Endothelial cell of umbilical vein (primary cell): ENCODE results near the gene LPP. TPM values are rescaled to one million over a fixed set of nuclear protein-coding genes. Genes with fewer than 3 reads are reported as not detected.

ENCODE experiments used
- BruUV-seq: library from RNA; stranded (reverse); fragments of 400-500 nt; replicated peaks from 2 replicates; lab custom pipeline; 2021; lab: Mats Ljungman, UMichigan
- CTCF ChIA-PET: fragments of 300-600, 350-600 bp; sonication (Branson Sonifier 250); formaldehyde crosslinking; loops from one replicate; lab custom pipeline; 2021; ENCODE audit warnings: antibody characterized with exemption, inconsistent platforms; lab: Charles Lee
- POLR2A ChIA-PET: fragments of 300-600, 350-600 bp; sonication (Branson Sonifier 250); formaldehyde crosslinking; loops from one replicate; lab custom pipeline; 2021; ENCODE audit warnings: antibody characterized with exemption, inconsistent platforms; lab: Charles Lee
- DNase-seq: peaks from one replicate; pipeline ENCODE4 v3.0.0-alpha.2; 2011; ENCODE audit warnings: low read depth, low spot score
- FAIRE-seq: peaks from 2 replicates; lab custom pipeline; 2011; peaks lifted over from hg19 to GRCh38; lab: Jason Lieb, UNC
- H2AFZ ChIP-seq: 2 replicates; pipeline ENCODE4 v1.6.0; 2012; ENCODE audit warnings: low read depth, low read length, control low read depth, inconsistent platforms
- H3K27ac ChIP-seq: 2 replicates; pipeline ENCODE4 v1.5.1; 2011; ENCODE audit warnings: low read depth, mild to moderate bottlenecking, control low read depth, low read length, moderate library complexity; ENCODE audit not compliant: insufficient read depth
- H3K27me3 ChIP-seq, 2 experiments: 2 replicates each; pipeline versions ENCODE4 v1.6.0 to v1.6.1; 2011; ENCODE audit warnings: low read length in 2 of 2, mixed read lengths in 1 of 2; ENCODE audit not compliant: control insufficient read depth in 2 of 2, insufficient read depth in 2 of 2
- H3K36me3 ChIP-seq, 2 experiments: 2 replicates in 1 of 2; 3 replicates in 1 of 2; pipeline ENCODE4 v1.5.1; 2011; ENCODE audit warnings: low read length in 2 of 2, mild to moderate bottlenecking in 1 of 2, moderate library complexity in 1 of 2; ENCODE audit not compliant: control insufficient read depth in 2 of 2, insufficient read depth in 2 of 2; ENCODE audit errors: extremely low read depth in 1 of 2
- H3K4me1 ChIP-seq: 3 replicates; pipeline ENCODE4 v1.5.1; 2011; ENCODE audit warnings: mild to moderate bottlenecking, low read length; ENCODE audit not compliant: control insufficient read depth, insufficient read depth; ENCODE audit errors: extremely low read depth
- H3K4me2 ChIP-seq: 2 replicates; pipeline ENCODE4 v1.6.1; 2011; ENCODE audit warnings: low read length, control low read depth, mixed read lengths; ENCODE audit not compliant: insufficient read depth
- H3K4me3 ChIP-seq, 3 experiments: fragments of 200-600 bp in 1 of 3; sonication (generic), shearing (Covaris generic) in 1 of 3; replicated peaks in 1 of 3; 2 replicates each; pipeline ENCODE4 v1.5.1; 2011 to 2016; ENCODE audit warnings: control low read depth in 3 of 3, low read length in 3 of 3, mild to moderate bottlenecking in 2 of 3, inconsistent platforms in 1 of 3, low read depth in 1 of 3, moderate library complexity in 1 of 3; ENCODE audit not compliant: insufficient read depth in 1 of 3
- H3K79me2 ChIP-seq: 2 replicates; pipeline ENCODE4 v1.6.0; 2012; ENCODE audit warnings: low read length, inconsistent platforms; ENCODE audit not compliant: control insufficient read depth, insufficient read depth
- H3K9ac ChIP-seq: replicated peaks from 2 replicates; pipeline ENCODE3; 2011; ENCODE audit warnings: low read length, control low read depth; ENCODE audit not compliant: insufficient read depth; ENCODE audit errors: extremely low read depth
- H3K9me1 ChIP-seq: replicated peaks from 3 replicates; pipeline ENCODE4 v1.6.0; 2011; ENCODE audit warnings: mild to moderate bottlenecking, low read length; ENCODE audit not compliant: control insufficient read depth, insufficient read depth; ENCODE audit errors: extremely low read depth
- H3K9me3 ChIP-seq: replicated peaks from 2 replicates; pipeline ENCODE4 v1.5.1; 2012; ENCODE audit warnings: low read length, inconsistent platforms; ENCODE audit not compliant: control insufficient read depth, insufficient read depth
- H4K20me1 ChIP-seq: replicated peaks from 2 replicates; pipeline ENCODE3; 2011; ENCODE audit warnings: mild to moderate bottlenecking, low read length; ENCODE audit not compliant: control insufficient read depth, insufficient read depth; ENCODE audit errors: extremely low read depth
- EZH2 ChIP-seq: IDR thresholded peaks from 2 replicates; pipeline ENCODE4 v1.6.1; 2012; ENCODE audit warnings: borderline replicate concordance, low read depth, mild to moderate bottlenecking, moderate library complexity, low read length, inconsistent platforms; ENCODE audit not compliant: severe bottlenecking
- FOS ChIP-seq: IDR thresholded peaks from 2 replicates; pipeline ENCODE4 v1.6.1; 2011; ENCODE audit warnings: mild to moderate bottlenecking, low read length, moderate library complexity, borderline replicate concordance; ENCODE audit not compliant: insufficient read depth
- GATA2 ChIP-seq: IDR thresholded peaks from 2 replicates; pipeline ENCODE4 v1.7.0; 2011; ENCODE audit warnings: low read depth, mild to moderate bottlenecking, moderate library complexity, mixed read lengths, low read length; ENCODE audit not compliant: insufficient read length, insufficient read depth
- JUN ChIP-seq: IDR thresholded peaks from 2 replicates; pipeline ENCODE4 v1.6.1; 2011; ENCODE audit warnings: borderline replicate concordance, low read depth; ENCODE audit not compliant: insufficient read length, insufficient read depth
- MAX ChIP-seq: IDR thresholded peaks from 2 replicates; pipeline ENCODE4 v1.6.1; 2011; ENCODE audit not compliant: insufficient read depth, insufficient read length
- MYC ChIP-seq: IDR thresholded peaks from one replicate; pipeline ENCODE4 v1.6.1; 2011; ENCODE audit warnings: mild to moderate bottlenecking, low read depth, low read length
- POLR2AphosphoS5 ChIP-seq: IDR thresholded peaks from 2 replicates; pipeline ENCODE4 v1.6.1; 2012; ENCODE audit warnings: low read depth, mild to moderate bottlenecking, control low read depth, low read length, moderate library complexity; ENCODE audit not compliant: insufficient read depth
- dilution Hi-C: fragments of 300-500 bp; cut with MboI; formaldehyde crosslinking; loops from one replicate; pipeline ENCODE4 v1.15.0; 2019; ENCODE audit warnings: low sequenced_read_pairs; ENCODE audit not compliant: extremely low pct_ligation_motif_present
- intact Hi-C: fragments of 100-400 bp; cut with micrococcal nuclease; formaldehyde crosslinking; loops from one replicate; pipeline ENCODE4 v1.10.0; 2022
- polyA plus RNA-seq, 4 experiments: library from polyadenylated mRNA; depleted of rRNA in 3 of 4; stranded (reverse) in 3 of 4; unstranded in 1 of 4; fragments of >200 nt; gene quantifications; 2 replicates each; pipeline versions ENCODE4 v1.2.1 to v1.2.3, GENCODE V29; 2011 to 2012; ENCODE audit warnings: missing spikeins in 1 of 4
- total RNA-seq: library from RNA; stranded (reverse); gene quantifications from 2 replicates; pipeline ENCODE4 v1.2.3, GENCODE V29; 2021
- TF ChIP-seq, protein P1 (sequence below), 2 donors: IDR thresholded peaks; 1 replicate in 1 of 2; 2 replicates in 1 of 2; pipeline ENCODE4 v1.5.1; 2011; ENCODE audit warnings: low read length in 2 of 2, mild to moderate bottlenecking in 2 of 2, moderate library complexity in 2 of 2, control low read depth in 1 of 2, inconsistent platforms in 1 of 2, low read depth in 1 of 2; ENCODE audit not compliant: insufficient read depth in 1 of 2; ENCODE audit errors: extremely low read depth in 1 of 2

The LPP gene
- total and polyA plus RNA-seq, 2 donors (not counting 3 experiments of a cell fraction or from before 2014, with no cell fraction given), result 16.9 to 153 TPM

DNA sequence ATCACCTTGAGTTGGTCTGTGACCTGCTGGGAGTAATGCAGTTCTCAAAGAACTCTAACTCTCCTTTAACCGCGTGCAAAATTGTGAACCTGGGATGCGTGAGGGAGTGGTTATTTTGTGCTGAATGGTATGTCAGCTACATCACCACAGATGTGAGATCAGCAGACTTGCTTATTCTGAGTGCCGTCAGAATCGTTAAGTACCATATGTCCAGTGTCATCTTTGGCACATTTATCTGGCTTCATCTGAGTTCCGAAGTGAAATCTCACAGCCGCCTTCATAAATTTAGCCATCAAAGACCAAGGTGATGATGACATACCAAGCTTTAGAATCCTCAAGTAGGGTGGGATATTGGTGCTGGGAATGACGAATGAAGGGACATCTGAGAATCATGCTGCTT lies 670.6 kb downstream of the LPP start:
- Histone ChIP-seq H3K27ac (no peak overlapping the region), H3K4me1 (no peaks in the 10 kb centered on the region), H3K4me3 (no peak overlapping the region), H3K36me3 (no peaks in the 10 kb centered on the region), H3K79me2 (no peaks in the 10 kb centered on the region), H3K9ac (no peak overlapping the region), H3K4me2 (no peak overlapping the region), H3K9me3 (no peaks in the 10 kb centered on the region), H4K20me1 (no peaks in the 10 kb centered on the region), H3K9me1 (no peaks in the 10 kb centered on the region), H3K27me3 (no peaks in the 10 kb centered on the region), H2AFZ (no peak overlapping the region)
- TF ChIP-seq MAX (no peak), FOS (no peak), JUN (no peak)
- ChIA-PET CTCF (interaction anchor here (1.0 to 1.2 kb wide), 2 partner anchors 9 to 16 kb away, joined by 3 read pairs; no protein-coding TSS in a partner anchor), POLR2A (no interaction called here)
- BruUV-seq, result no TSS peak
- DNase-seq (no peak), FAIRE-seq (no peak)
- intact Hi-C loops, result no loop called here
- dilution Hi-C loops, result no loop called here

DNA sequence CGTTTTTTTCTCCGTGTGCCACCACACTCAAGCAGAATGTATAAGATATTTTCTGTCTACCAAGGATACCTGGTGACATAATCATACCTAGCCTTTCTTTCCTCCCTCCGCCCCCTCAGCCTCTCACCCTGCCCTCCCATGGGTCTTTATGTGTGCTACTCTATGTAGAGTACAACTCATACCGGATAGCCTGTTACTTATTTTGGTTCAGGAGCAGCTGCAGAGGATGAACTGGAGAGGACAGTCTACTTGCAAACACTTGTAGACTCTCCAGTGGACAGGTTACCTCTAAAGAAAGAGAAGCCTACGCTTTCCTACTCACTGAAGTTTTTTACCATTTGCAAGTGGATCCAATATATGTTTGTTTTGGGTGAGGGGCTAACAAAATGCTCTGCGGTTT lies 671.9 kb downstream of the LPP start:
- no peak for FAIRE-seq
- POLR2A ChIA-PET, result interaction anchor here (0.6 kb wide), 1 partner anchor 10 kb away, joined by 3 read pairs; no protein-coding TSS in a partner anchor

More for the DNA sequence above, 671.9 kb downstream of the LPP start:
- Histone ChIP-seq H3K27ac (no peak overlapping the region), H3K4me2 (no peak overlapping the region), H4K20me1 (no peaks in the 10 kb centered on the region), H3K9ac (no peak overlapping the region), H2AFZ (no peak overlapping the region), H3K4me3 (no peak overlapping the region), H3K4me1 (no peaks in the 10 kb centered on the region), H3K36me3 (no peaks in the 10 kb centered on the region), H3K79me2 (no peaks in the 10 kb centered on the region), H3K9me1 (no peaks in the 10 kb centered on the region), H3K9me3 (no peaks in the 10 kb centered on the region), H3K27me3 (no peaks in the 10 kb centered on the region)
- CTCF ChIA-PET, result interaction anchor here (1.0 kb wide), 1 partner anchor 10 kb away, joined by 3 read pairs; no protein-coding TSS in a partner anchor
- intact Hi-C loops (no loop called here), dilution Hi-C loops (no loop called here)
- no peak for DNase-seq
- no TSS peak for BruUV-seq
- no peak for TF ChIP-seq MAX
- TF ChIP-seq, protein P1, sequence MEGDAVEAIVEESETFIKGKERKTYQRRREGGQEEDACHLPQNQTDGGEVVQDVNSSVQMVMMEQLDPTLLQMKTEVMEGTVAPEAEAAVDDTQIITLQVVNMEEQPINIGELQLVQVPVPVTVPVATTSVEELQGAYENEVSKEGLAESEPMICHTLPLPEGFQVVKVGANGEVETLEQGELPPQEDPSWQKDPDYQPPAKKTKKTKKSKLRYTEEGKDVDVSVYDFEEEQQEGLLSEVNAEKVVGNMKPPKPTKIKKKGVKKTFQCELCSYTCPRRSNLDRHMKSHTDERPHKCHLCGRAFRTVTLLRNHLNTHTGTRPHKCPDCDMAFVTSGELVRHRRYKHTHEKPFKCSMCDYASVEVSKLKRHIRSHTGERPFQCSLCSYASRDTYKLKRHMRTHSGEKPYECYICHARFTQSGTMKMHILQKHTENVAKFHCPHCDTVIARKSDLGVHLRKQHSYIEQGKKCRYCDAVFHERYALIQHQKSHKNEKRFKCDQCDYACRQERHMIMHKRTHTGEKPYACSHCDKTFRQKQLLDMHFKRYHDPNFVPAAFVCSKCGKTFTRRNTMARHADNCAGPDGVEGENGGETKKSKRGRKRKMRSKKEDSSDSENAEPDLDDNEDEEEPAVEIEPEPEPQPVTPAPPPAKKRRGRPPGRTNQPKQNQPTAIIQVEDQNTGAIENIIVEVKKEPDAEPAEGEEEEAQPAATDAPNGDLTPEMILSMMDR (IDR thresholded peaks at IDR 0.05; ENCODE audit: extremely low read depth in 1 of 2, insufficient read depth in 1 of 2, low read depth in 1 of 2, low read length in 2 of 2), result no peak
- TF ChIP-seq JUN, result no peak
- no peak for TF ChIP-seq EZH2
- TF ChIP-seq MYC, result no peak
- TF ChIP-seq FOS, result no peak
- TF ChIP-seq GATA2, result no peak
- TF ChIP-seq POLR2AphosphoS5, result no peak
